ENCODE results near the gene DOCK4. TPM values are rescaled to one million over a fixed set of nuclear protein-coding genes. Genes with fewer than 3 reads are reported as not detected.

DOCK4 gene
- total and polyA plus RNA-seq, 3 donors from 2014 or later = 5.4 to 17.1 (median 12.4) TPM

GRCh38 chr7:111951052-111951451 lies 255.1 kb downstream of the DOCK4 start:
- no peak for DNase-seq
- H3K27ac ChIP-seq = no peak overlapping the region
- H3K27me3 ChIP-seq = no peaks in the 10 kb centered on the region
- no peaks in the 10 kb centered on the region for H3K36me3 ChIP-seq (ENCODE audit: low read depth, missing control alignments)
- intact Hi-C loops (cut with DNase I; ENCODE audit: low total_unique reads) = no loop called here
- H3K4me1 ChIP-seq = no peaks in the 10 kb centered on the region
- no peak overlapping the region for H3K4me3 ChIP-seq
- H3K9me3 ChIP-seq = no peaks in the 10 kb centered on the region
- TF ChIP-seq POLR2A (IDR thresholded peaks at IDR 0.05) (no peak), CTCF (IDR thresholded peaks at IDR 0.05) (no peak)

GRCh38 chr7:111942450-111943081 lies 263.6 kb downstream of the DOCK4 start:
- H3K36me3 ChIP-seq (ENCODE audit: low read depth, missing control alignments) = no peaks in the 10 kb centered on the region
- intact Hi-C loops (cut with DNase I; ENCODE audit: low total_unique reads) = no loop called here

GRCh38 chr7:111937163-111937562 lies 269.0 kb downstream of the DOCK4 start:
- no peak overlapping the region for H3K4me3 ChIP-seq
- intact Hi-C loops (cut with DNase I; ENCODE audit: low total_unique reads) = no loop called here
- no peaks in the 10 kb centered on the region for H3K27me3 ChIP-seq
- WGBS, 2 donors = 97 to 100% methylated on average over 1 of the region's 1 CpG
- DNase-seq = no peak
- H3K4me1 ChIP-seq = no peaks in the 10 kb centered on the region
- TF ChIP-seq CTCF (IDR thresholded peaks at IDR 0.05) (no peak), POLR2A (IDR thresholded peaks at IDR 0.05) (no peak)
- H3K36me3 ChIP-seq (ENCODE audit: low read depth, missing control alignments) = no peaks in the 10 kb centered on the region
- H3K27ac ChIP-seq = no peak overlapping the region
- no peaks in the 10 kb centered on the region for H3K9me3 ChIP-seq

More at GRCh38 chr7:111942450-111943081, 263.6 kb downstream of the DOCK4 start:
- no peak overlapping the region for H3K27ac ChIP-seq
- no peaks in the 10 kb centered on the region for H3K27me3 ChIP-seq
- H3K9me3 ChIP-seq = no peaks in the 10 kb centered on the region
- no peak overlapping the region for H3K4me3 ChIP-seq
- H3K4me1 ChIP-seq = no peaks in the 10 kb centered on the region
- no peak for TF ChIP-seq POLR2A (IDR thresholded peaks at IDR 0.05)
- TF ChIP-seq CTCF (IDR thresholded peaks at IDR 0.05) = no peak
- no peak for DNase-seq
- 97% methylated on average over 5 of the region's 5 CpGs for WGBS, 2 donors

GRCh38 chr7:111933609-111934008 lies 272.6 kb downstream of the DOCK4 start:
- H3K9me3 ChIP-seq = no peaks in the 10 kb centered on the region
- no peak overlapping the region for H3K4me3 ChIP-seq
- H3K36me3 ChIP-seq (ENCODE audit: low read depth, missing control alignments) = no peaks in the 10 kb centered on the region
- TF ChIP-seq CTCF (IDR thresholded peaks at IDR 0.05) (no peak), POLR2A (IDR thresholded peaks at IDR 0.05) (no peak)
- H3K27ac ChIP-seq = no peak overlapping the region
- no peaks in the 10 kb centered on the region for H3K27me3 ChIP-seq
- no peaks in the 10 kb centered on the region for H3K4me1 ChIP-seq
- intact Hi-C loops (cut with DNase I; ENCODE audit: low total_unique reads) = no loop called here
- WGBS, 2 donors = 95% methylated on average over 4 of the region's 4 CpGs
- no peak for DNase-seq

- H3K36me3 ChIP-seq (ENCODE audit: low read depth, missing control alignments) = no peaks in the 10 kb centered on the region
- TF ChIP-seq POLR2A (IDR thresholded peaks at IDR 0.05) = no peak
- TF ChIP-seq CTCF (IDR thresholded peaks at IDR 0.05) = no peak
- no peak overlapping the region for H3K27ac ChIP-seq
- intact Hi-C loops (cut with DNase I; ENCODE audit: low total_unique reads) = no loop called here
- DNase-seq = no peak
- no peaks in the 10 kb centered on the region for H3K9me3 ChIP-seq
- H3K4me1 ChIP-seq = no peaks in the 10 kb centered on the region
- 91 to 96% methylated on average over 1 of the region's 1 CpG for WGBS, 2 donors
- H3K27me3 ChIP-seq = no peaks in the 10 kb centered on the region
- no peak overlapping the region for H3K4me3 ChIP-seq
These were observed 274.2 kb downstream of the DOCK4 start for GRCh38 chr7:111931958-111932357.

Measured in testis (tissue), 3 donors.